Activated CD8-positive, alpha-beta memory T cell treated with anti-CD3 and anti-CD28 coated beads, Interleukin-2, amount 50 U/mL, for 4 hours (primary cell): ENCODE measurements around the gene TFPT.

Experiments used
- DNase-seq: peaks from one replicate; pipeline ENCODE4 v3.0.0-alpha.2; 2020

Gene TFPT

GRCh38 chr19:54115109-54116063 lies at the start of gene TFPT, which contains the start of gene PRPF31:
TSS of gene TFPT (minus strand) at chr19:54115657. CDS start at chr19:54115269, 388 bp downstream.
TSS of gene PRPF31 (plus strand) at chr19:54115754. CDS start at chr19:54118279, 2,525 bp downstream.
- DNase-seq, result peak; percentile 98

- no peak for DNase-seq
These were observed 49.8 kb upstream of the TFPT start for GRCh38 chr19:54165222-54165621.

- DNase-seq, result peak; percentile 42
These were observed 49.1 kb upstream of the TFPT start for GRCh38 chr19:54164369-54165068.

- no peak for DNase-seq
These were observed 47.4 kb upstream of the TFPT start for GRCh38 chr19:54162884-54163283.

- peak; percentile 77 for DNase-seq
These were observed 46.9 kb upstream of the TFPT start for GRCh38 chr19:54162241-54162805.

GRCh38 chr19:54160854-54161253 lies 45.4 kb upstream of the TFPT start:
- no peak for DNase-seq

GRCh38 chr19:54160182-54160811 lies 44.8 kb upstream of the TFPT start:
- DNase-seq, result no peak

GRCh38 chr19:54159352-54160181 lies 44.1 kb upstream of the TFPT start, which contains the start of gene LENG1:
TSS of gene LENG1 (minus strand) at chr19:54159721. CDS start at chr19:54159695, 26 bp downstream.
- peak; percentile 96 for DNase-seq

- DNase-seq, result no peak
These were observed 43.4 kb upstream of the TFPT start for GRCh38 chr19:54158812-54159351.

- DNase-seq, result no peak
These were observed 41.5 kb upstream of the TFPT start for GRCh38 chr19:54156953-54157352.

- DNase-seq, result no peak
These were observed 41.0 kb upstream of the TFPT start for GRCh38 chr19:54156490-54156889.

- no peak for DNase-seq
These were observed 40.2 kb upstream of the TFPT start for GRCh38 chr19:54155694-54156093.

GRCh38 chr19:54154603-54155345 lies 39.3 kb upstream of the TFPT start:
- no peak for DNase-seq

GRCh38 chr19:54153731-54154326 lies 38.4 kb upstream of the TFPT start:
- no peak for DNase-seq

- DNase-seq, result no peak
These were observed 37.5 kb upstream of the TFPT start for GRCh38 chr19:54152878-54153524.

GRCh38 chr19:54152267-54152666 lies 36.8 kb upstream of the TFPT start:
- no peak for DNase-seq

GRCh38 chr19:54151362-54152035 lies 36.0 kb upstream of the TFPT start:
- no peak for DNase-seq

- no peak for DNase-seq
These were observed 33.8 kb upstream of the TFPT start for GRCh38 chr19:54149021-54149812.
